HG02938 (cell line): Measurements from ENCODE around the gene FBXL14.

Experiments
- ATAC-seq: cut with Tn5 transposase; IDR thresholded peaks from one replicate; pipeline ENCODE4 v1.9.1; 2021; ENCODE audit warnings: mild to moderate bottlenecking, moderate library complexity; ENCODE audit not compliant: unreplicated experiment

FBXL14 gene

GRCh38 chr12:1540690-1541089 is 53.7 kb downstream of the FBXL14 start:
- ATAC-seq = no peak

GRCh38 chr12:1539135-1539534 is 55.2 kb downstream of the FBXL14 start:
- no peak for ATAC-seq

GRCh38 chr12:1536817-1537216 is 57.6 kb downstream of the FBXL14 start:
- no peak for ATAC-seq

- no peak for ATAC-seq
These were observed 59.6 kb downstream of the FBXL14 start for GRCh38 chr12:1534748-1535147.

- peak; percentile 48 for ATAC-seq
These were observed 60.6 kb downstream of the FBXL14 start for GRCh38 chr12:1533602-1534304.

- ATAC-seq = peak; percentile 20
These were observed 61.2 kb downstream of the FBXL14 start for GRCh38 chr12:1533205-1533601.

- no peak for ATAC-seq
These were observed 61.8 kb downstream of the FBXL14 start for GRCh38 chr12:1532375-1533165.

- no peak for ATAC-seq
These were observed 62.6 kb downstream of the FBXL14 start for GRCh38 chr12:1531654-1532374.

- ATAC-seq = no peak
These were observed 63.2 kb downstream of the FBXL14 start for GRCh38 chr12:1531153-1531653.

GRCh38 chr12:1530592-1531152 is 63.7 kb downstream of the FBXL14 start:
- no peak for ATAC-seq

GRCh38 chr12:1529862-1530591 is 64.4 kb downstream of the FBXL14 start:
- ATAC-seq = no peak

- ATAC-seq = no peak
These were observed 65.0 kb downstream of the FBXL14 start for GRCh38 chr12:1529228-1529861.

- no peak for ATAC-seq
These were observed 65.6 kb downstream of the FBXL14 start for GRCh38 chr12:1528791-1529190.

- no peak for ATAC-seq
These were observed 66.6 kb downstream of the FBXL14 start for GRCh38 chr12:1527789-1528188.

GRCh38 chr12:1525858-1526257 is 68.5 kb downstream of the FBXL14 start:
- no peak for ATAC-seq

GRCh38 chr12:1523558-1524050 is 70.8 kb downstream of the FBXL14 start:
- ATAC-seq = no peak

GRCh38 chr12:1523046-1523445 is 71.3 kb downstream of the FBXL14 start:
- no peak for ATAC-seq

- ATAC-seq = no peak
These were observed 74.7 kb downstream of the FBXL14 start for GRCh38 chr12:1519642-1520041.

GRCh38 chr12:1518591-1519516 is 75.5 kb downstream of the FBXL14 start:
- ATAC-seq = no peak
